ENCODE data around the gene OTUD7B.

The OTUD7B gene

DNA sequence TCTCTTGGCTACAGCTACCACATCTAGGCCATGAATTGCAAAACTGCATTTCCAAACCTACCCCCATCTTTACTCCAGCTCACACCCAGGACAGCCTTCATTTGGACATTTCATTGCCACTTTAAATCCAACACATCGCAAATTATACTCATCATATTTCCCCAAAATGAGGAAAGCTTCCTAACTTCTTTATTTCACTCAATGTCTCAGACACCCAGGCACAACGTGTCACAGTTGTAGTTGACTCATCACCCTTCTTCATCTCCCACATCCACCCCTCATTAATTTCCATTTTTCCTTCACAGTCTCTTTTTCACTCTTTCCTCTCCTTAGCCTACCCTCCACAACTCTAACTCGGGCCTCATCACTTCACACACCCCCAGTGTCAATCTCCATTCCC is 6.7 kb downstream of the OTUD7B start:
- Histone ChIP-seq H3K9me3 (ENCODE audit: control insufficient read depth in 2 of 2, low read length in 2 of 2) (no peaks in the 10 kb centered on the region), H3K27ac (ENCODE audit: low read length) (no peak overlapping the region), H3K4me3 (ENCODE audit: low read length in 2 of 2) (no peak overlapping the region), H3K36me3 (ENCODE audit: control insufficient read depth in 2 of 2, insufficient read depth in 2 of 2, low read length in 2 of 2) (peaks cover 4 to 8% of the 10 kb centered on the region in 2 donors), H3K4me1 (ENCODE audit: control insufficient read depth, insufficient read depth, low read length) (peaks cover 9% of the 10 kb centered on the region), H3K9ac (ENCODE audit: low read length in 2 of 2) (no peak overlapping the region), H3K27me3 (ENCODE audit: control insufficient read depth in 1 of 2, insufficient read depth in 2 of 2, low read length in 2 of 2) (no peaks in the 10 kb centered on the region)

DNA sequence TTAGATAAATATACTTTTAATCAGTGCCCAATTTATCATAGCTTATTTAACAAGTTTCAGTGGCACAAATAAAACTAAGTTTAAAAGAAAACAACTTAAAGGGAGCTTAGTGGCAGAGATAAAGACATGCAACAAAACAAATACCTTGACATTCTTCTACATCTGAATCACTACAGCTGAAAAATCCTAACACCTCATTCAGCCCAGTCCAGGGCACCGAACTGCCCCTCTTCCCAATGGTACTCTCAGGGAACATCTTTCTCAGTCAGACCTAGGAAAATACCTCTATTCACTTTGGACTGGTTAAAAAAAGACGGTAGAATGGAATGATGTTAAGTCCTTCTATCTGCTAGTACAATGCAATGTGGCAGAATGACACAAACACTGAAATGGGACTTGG is 8.3 kb downstream of the OTUD7B start:
- peaks cover 7% of the 10 kb centered on the region for H3K4me1 ChIP-seq (ENCODE audit: control insufficient read depth, insufficient read depth, low read length)
- H3K27ac ChIP-seq (ENCODE audit: low read length) = no peak overlapping the region
- H3K9ac ChIP-seq (ENCODE audit: low read length in 2 of 2) = no peak overlapping the region
- no peaks in the 10 kb centered on the region for H3K27me3 ChIP-seq (ENCODE audit: control insufficient read depth in 1 of 2, insufficient read depth in 2 of 2, low read length in 2 of 2)
- H3K4me3 ChIP-seq (ENCODE audit: low read length in 2 of 2) = no peak overlapping the region
- no peaks in the 10 kb centered on the region for H3K9me3 ChIP-seq (ENCODE audit: control insufficient read depth in 2 of 2, low read length in 2 of 2)
- H3K36me3 ChIP-seq (ENCODE audit: control insufficient read depth in 2 of 2, insufficient read depth in 2 of 2, low read length in 2 of 2) = peaks cover 4 to 8% of the 10 kb centered on the region in 2 donors

DNA sequence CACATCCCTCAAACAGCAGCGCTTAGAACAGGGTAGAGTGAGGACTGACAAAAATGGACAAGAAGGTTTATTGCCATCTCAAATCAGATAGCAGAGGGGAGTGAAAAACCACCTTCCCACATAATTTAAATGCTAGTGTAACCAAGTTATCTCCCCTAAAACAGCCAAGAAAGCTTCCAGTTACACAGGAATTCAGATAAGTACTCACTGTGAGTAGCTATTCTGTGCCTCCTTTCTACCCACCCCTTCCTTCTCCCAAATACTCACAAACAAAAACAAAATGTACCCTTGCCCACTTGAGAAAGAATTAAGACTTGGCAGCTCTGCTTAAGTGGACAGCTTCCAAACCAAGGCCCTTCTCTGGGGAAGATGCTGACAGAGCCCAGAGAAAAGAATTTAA is 9.1 kb downstream of the OTUD7B start:
- no peaks in the 10 kb centered on the region for H3K9me3 ChIP-seq (ENCODE audit: control insufficient read depth in 2 of 2, low read length in 2 of 2)
- peaks cover 4 to 8% of the 10 kb centered on the region in 2 donors for H3K36me3 ChIP-seq (ENCODE audit: control insufficient read depth in 2 of 2, insufficient read depth in 2 of 2, low read length in 2 of 2)
- H3K4me3 ChIP-seq (ENCODE audit: low read length in 2 of 2) = no peak overlapping the region
- no peak overlapping the region for H3K27ac ChIP-seq (ENCODE audit: low read length)
- H3K9ac ChIP-seq (ENCODE audit: low read length in 2 of 2) = no peak overlapping the region
- H3K4me1 ChIP-seq (ENCODE audit: control insufficient read depth, insufficient read depth, low read length) = peaks cover 7% of the 10 kb centered on the region
- no peaks in the 10 kb centered on the region for H3K27me3 ChIP-seq (ENCODE audit: control insufficient read depth in 1 of 2, insufficient read depth in 2 of 2, low read length in 2 of 2)

- no peak overlapping the region for H3K27ac ChIP-seq (ENCODE audit: low read length)
Observed at GRCh38 chr1:149997585-149998262, 12.8 kb downstream of the OTUD7B start.

GRCh38 chr1:149995927-149996326 is 14.6 kb downstream of the OTUD7B start:
- H3K27ac ChIP-seq (ENCODE audit: low read length) = no peak overlapping the region

More at GRCh38 chr1:149997585-149998262, 12.8 kb downstream of the OTUD7B start:
- Histone ChIP-seq H3K27me3 (ENCODE audit: control insufficient read depth in 1 of 2, insufficient read depth in 2 of 2, low read length in 2 of 2) (no peaks in the 10 kb centered on the region), H3K36me3 (ENCODE audit: control insufficient read depth in 2 of 2, insufficient read depth in 2 of 2, low read length in 2 of 2) (peaks cover 2 to 8% of the 10 kb centered on the region in 2 donors), H3K4me1 (ENCODE audit: control insufficient read depth, insufficient read depth, low read length) (peaks cover 7% of the 10 kb centered on the region), H3K9ac (ENCODE audit: low read length in 2 of 2) (no peak overlapping the region), H3K4me3 (ENCODE audit: low read length in 2 of 2) (no peak overlapping the region), H3K9me3 (ENCODE audit: control insufficient read depth in 2 of 2, low read length in 2 of 2) (no peaks in the 10 kb centered on the region)

GRCh38 chr1:149993764-149994163 is 16.8 kb downstream of the OTUD7B start:
- Histone ChIP-seq H3K36me3 (ENCODE audit: control insufficient read depth in 2 of 2, insufficient read depth in 2 of 2, low read length in 2 of 2) (no peaks in the 10 kb centered on the region), H3K4me1 (ENCODE audit: control insufficient read depth, insufficient read depth, low read length) (no peaks in the 10 kb centered on the region), H3K9me3 (ENCODE audit: control insufficient read depth in 2 of 2, low read length in 2 of 2) (no peaks in the 10 kb centered on the region), H3K27ac (ENCODE audit: low read length) (no peak overlapping the region), H3K9ac (ENCODE audit: low read length in 2 of 2) (no peak overlapping the region), H3K4me3 (ENCODE audit: low read length in 2 of 2) (no peak overlapping the region), H3K27me3 (ENCODE audit: control insufficient read depth in 1 of 2, insufficient read depth in 2 of 2, low read length in 2 of 2) (no peaks in the 10 kb centered on the region)

More at GRCh38 chr1:149995927-149996326, 14.6 kb downstream of the OTUD7B start:
- H3K9me3 ChIP-seq (ENCODE audit: control insufficient read depth in 2 of 2, low read length in 2 of 2) = no peaks in the 10 kb centered on the region
- no peak overlapping the region for H3K4me3 ChIP-seq (ENCODE audit: low read length in 2 of 2)
- H3K9ac ChIP-seq (ENCODE audit: low read length in 2 of 2) = no peak overlapping the region
- no peaks in the 10 kb centered on the region for H3K27me3 ChIP-seq (ENCODE audit: control insufficient read depth in 1 of 2, insufficient read depth in 2 of 2, low read length in 2 of 2)
- no peaks in the 10 kb centered on the region for H3K4me1 ChIP-seq (ENCODE audit: control insufficient read depth, insufficient read depth, low read length)
- peaks cover 0 to 8% of the 10 kb centered on the region in 2 donors for H3K36me3 ChIP-seq (ENCODE audit: control insufficient read depth in 2 of 2, insufficient read depth in 2 of 2, low read length in 2 of 2)

- Histone ChIP-seq H3K9ac (ENCODE audit: low read length in 2 of 2) (no peak overlapping the region), H3K27ac (ENCODE audit: low read length) (no peak overlapping the region), H3K27me3 (ENCODE audit: control insufficient read depth in 1 of 2, insufficient read depth in 2 of 2, low read length in 2 of 2) (no peaks in the 10 kb centered on the region), H3K4me1 (ENCODE audit: control insufficient read depth, insufficient read depth, low read length) (no peaks in the 10 kb centered on the region), H3K4me3 (ENCODE audit: low read length in 2 of 2) (no peak overlapping the region), H3K9me3 (ENCODE audit: control insufficient read depth in 2 of 2, low read length in 2 of 2) (no peaks in the 10 kb centered on the region), H3K36me3 (ENCODE audit: control insufficient read depth in 2 of 2, insufficient read depth in 2 of 2, low read length in 2 of 2) (no peaks in the 10 kb centered on the region)
Observed at GRCh38 chr1:149993181-149993580, 17.3 kb downstream of the OTUD7B start.

DNA sequence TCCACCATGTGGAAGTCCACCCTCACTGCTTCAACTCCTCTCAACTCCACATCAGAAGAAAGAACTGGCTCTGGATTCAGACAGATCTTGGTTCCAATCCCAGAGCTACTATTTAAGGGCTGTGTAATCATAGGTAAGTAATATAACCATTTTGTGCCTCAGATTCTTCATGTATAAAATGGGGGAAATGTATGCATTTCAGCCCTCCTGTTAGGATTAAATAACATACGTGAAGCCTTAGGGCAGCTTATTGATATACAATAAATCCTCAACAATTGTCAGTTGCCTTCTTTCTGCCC is 23.3 kb downstream of the OTUD7B start:
- Histone ChIP-seq H3K4me1 (ENCODE audit: control insufficient read depth, insufficient read depth, low read length) (peaks cover 4% of the 10 kb centered on the region), H3K9ac (ENCODE audit: low read length in 2 of 2) (no peak overlapping the region), H3K27ac (ENCODE audit: low read length) (no peak overlapping the region), H3K27me3 (ENCODE audit: control insufficient read depth in 1 of 2, insufficient read depth in 2 of 2, low read length in 2 of 2) (no peaks in the 10 kb centered on the region), H3K9me3 (ENCODE audit: control insufficient read depth in 2 of 2, low read length in 2 of 2) (no peaks in the 10 kb centered on the region), H3K4me3 (ENCODE audit: low read length in 2 of 2) (no peak overlapping the region), H3K36me3 (ENCODE audit: control insufficient read depth in 2 of 2, insufficient read depth in 2 of 2, low read length in 2 of 2) (no peaks in the 10 kb centered on the region)

DNA sequence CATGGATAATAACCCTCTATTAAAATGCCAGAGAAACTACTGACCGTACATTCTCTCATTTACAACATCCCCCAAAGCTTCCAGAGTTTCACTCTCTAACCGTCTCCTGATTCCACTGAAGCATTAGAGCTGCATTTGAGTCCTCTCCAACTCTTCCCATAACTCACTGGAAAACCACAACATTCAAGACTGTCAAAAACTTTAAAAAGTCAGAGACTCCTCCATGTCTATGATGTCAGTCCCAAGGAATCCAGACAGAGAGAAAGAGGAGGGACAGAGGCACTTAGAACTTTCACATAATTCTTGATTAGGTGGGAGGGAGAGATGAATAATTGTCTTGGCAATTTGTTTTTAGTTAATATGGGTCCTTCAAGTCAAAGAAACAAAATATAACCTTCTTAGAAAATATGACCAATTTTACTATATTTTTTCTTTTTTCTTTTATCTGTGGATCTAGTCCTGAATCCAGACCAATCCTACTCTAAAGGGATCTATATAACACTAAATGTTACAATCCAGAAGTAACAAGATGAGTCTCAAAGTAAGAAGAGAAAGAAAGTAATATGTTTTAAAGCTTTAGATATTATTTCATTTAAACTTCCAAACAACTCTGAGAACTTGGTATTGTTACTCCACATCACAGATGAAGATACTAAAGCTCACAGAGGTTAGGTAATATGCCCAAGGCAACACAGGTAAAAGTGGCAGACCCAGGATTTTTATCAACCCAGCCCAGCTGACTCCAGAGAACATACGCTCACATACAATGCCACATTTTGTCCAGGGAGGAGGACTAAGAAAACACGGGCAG is 23.8 kb downstream of the OTUD7B start:
- Histone ChIP-seq H3K4me1 (ENCODE audit: control insufficient read depth, insufficient read depth, low read length) (peaks cover 4% of the 10 kb centered on the region), H3K9ac (ENCODE audit: low read length in 2 of 2) (no peak overlapping the region), H3K4me3 (ENCODE audit: low read length in 2 of 2) (peak overlapping the region in 1 of 2 donors; percentile 4), H3K27me3 (ENCODE audit: control insufficient read depth in 1 of 2, insufficient read depth in 2 of 2, low read length in 2 of 2) (no peaks in the 10 kb centered on the region), H3K27ac (ENCODE audit: low read length) (no peak overlapping the region), H3K36me3 (ENCODE audit: control insufficient read depth in 2 of 2, insufficient read depth in 2 of 2, low read length in 2 of 2) (no peaks in the 10 kb centered on the region), H3K9me3 (ENCODE audit: control insufficient read depth in 2 of 2, low read length in 2 of 2) (no peaks in the 10 kb centered on the region)

- Histone ChIP-seq H3K4me3 (ENCODE audit: low read length in 2 of 2) (no peak overlapping the region), H3K9ac (ENCODE audit: low read length in 2 of 2) (no peak overlapping the region), H3K4me1 (ENCODE audit: control insufficient read depth, insufficient read depth, low read length) (peaks cover 5% of the 10 kb centered on the region), H3K27me3 (ENCODE audit: control insufficient read depth in 1 of 2, insufficient read depth in 2 of 2, low read length in 2 of 2) (no peaks in the 10 kb centered on the region), H3K27ac (ENCODE audit: low read length) (no peak overlapping the region), H3K9me3 (ENCODE audit: control insufficient read depth in 2 of 2, low read length in 2 of 2) (no peaks in the 10 kb centered on the region), H3K36me3 (ENCODE audit: control insufficient read depth in 2 of 2, insufficient read depth in 2 of 2, low read length in 2 of 2) (peaks cover 7 to 10% of the 10 kb centered on the region in 2 donors)
Observed at GRCh38 chr1:149979972-149980540, 30.5 kb downstream of the OTUD7B start.
